Limb (tissue), 2 donors: ENCODE data around the gene FOXI1.

Experiments used
- DNase-seq, 2 donors: peaks; one replicate each; pipeline ENCODE4 v3.0.0-alpha.2; 2016; ENCODE audit errors: extremely low spot score in 2 of 2

FOXI1 gene

GRCh38 chr5:170105642-170106611 lies at the start of gene FOXI1:
Gene FOXI1, plus strand, starts transcription at chr5:170105897. Its CDS starts 61 bp downstream, at chr5:170105958.
- DNase-seq, result peak in 1 of 2 donors; percentile 34

DNA sequence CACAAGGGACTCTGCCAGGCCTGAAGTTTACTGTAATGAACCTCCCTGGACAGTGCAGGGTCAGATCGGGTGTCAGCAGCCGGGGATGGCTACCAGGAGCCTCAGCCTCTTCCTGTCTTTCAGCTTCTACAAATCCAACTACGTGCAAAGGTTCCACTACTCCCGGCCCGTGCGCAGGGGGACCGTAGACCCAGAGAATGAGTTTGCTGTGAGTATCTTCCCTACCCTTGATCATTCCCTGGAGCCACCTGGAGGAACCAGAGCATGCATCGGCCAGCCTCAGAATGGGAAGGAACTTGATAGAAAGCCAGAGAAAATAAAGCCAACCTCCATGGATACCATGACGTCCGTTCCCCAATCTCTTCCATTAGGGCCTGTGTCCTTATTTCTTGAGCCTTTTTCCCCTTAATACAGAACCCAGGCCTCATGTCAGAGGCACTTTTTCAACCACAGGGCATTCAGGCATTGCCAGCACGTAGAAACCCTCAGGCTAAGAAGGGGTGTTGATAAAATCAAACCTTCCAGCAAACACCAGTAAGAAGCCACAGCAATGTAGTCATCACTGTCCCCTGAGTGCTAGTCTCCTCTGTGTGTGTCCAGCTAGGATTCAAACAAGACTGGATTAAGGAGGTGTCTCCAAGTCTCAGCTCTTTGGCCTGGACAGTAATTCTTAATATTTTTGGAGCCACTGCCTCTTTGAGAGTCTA lies 49.0 kb upstream of the FOXI1 start:
- DNase-seq, result peak in 1 of 2 donors; percentile 18

- peak; percentile 6 to 39 for DNase-seq
These were observed 48.4 kb upstream of the FOXI1 start for GRCh38 chr5:170057311-170057710.

DNA sequence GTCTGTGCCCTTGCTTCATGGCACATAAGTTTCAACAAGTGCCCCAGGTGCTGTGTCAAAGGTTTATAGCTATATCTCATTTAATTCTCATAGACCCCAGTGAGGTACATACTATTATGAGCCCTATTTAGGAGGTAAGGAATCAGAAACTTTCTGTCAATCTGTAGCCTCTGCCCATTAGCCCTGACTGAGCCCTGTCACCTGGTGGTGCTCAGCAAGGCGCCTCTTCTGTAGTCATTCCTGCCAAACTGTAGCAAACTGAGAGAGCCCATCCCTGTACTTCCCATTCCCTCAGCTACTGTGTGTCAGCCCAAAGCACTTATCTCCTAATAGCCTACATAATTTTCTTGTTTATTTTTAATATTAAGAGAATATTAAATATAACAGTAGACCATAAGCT lies 46.5 kb upstream of the FOXI1 start:
- DNase-seq, result no peak

DNA sequence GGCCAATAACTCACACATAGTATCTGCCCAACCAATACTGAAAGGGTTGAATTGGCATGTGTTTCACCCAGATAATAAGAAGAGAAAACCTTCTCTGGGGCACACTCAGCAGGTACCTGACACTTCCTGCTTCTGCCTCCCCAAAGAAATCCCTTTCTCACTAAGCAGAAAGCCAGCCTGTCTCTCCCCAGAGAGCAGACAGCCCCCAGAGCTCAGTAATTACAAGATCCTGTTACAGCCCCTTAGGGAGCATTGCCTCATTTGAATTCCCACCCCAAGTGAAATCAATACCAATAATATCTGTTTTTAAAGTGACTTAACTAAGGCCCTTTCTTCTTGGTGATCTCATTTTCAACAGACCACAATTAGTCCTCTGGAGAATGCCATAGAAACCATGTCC lies 38.5 kb upstream of the FOXI1 start:
- peak in 1 of 2 donors; percentile 1 for DNase-seq

GRCh38 chr5:170067574-170068170 lies 38.0 kb upstream of the FOXI1 start:
- DNase-seq, result peak in 1 of 2 donors; percentile 10

- DNase-seq, result peak in 1 of 2 donors; percentile 3
These were observed 36.2 kb upstream of the FOXI1 start for GRCh38 chr5:170069512-170069911.

GRCh38 chr5:170070556-170071412 lies 34.9 kb upstream of the FOXI1 start:
- DNase-seq, result peak; percentile 59 to 82

DNA sequence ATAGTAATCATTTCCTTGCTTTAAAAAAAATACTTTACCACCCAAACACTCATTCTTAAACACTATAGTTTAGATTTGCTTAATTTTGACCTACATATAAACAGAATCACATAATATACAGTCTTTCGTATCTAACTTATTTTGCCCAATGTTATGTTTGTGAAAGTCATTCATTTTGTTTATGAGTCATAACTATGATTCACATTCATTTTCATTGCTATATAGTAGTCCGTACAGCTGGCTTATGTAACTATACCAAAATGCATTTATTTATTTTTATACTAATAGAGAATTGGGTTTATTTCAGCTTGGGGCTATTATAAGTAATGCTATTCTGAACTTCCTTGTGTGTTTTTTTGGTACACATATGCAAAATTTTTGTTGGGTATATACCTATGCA lies 33.9 kb upstream of the FOXI1 start:
- no peak for DNase-seq

DNA sequence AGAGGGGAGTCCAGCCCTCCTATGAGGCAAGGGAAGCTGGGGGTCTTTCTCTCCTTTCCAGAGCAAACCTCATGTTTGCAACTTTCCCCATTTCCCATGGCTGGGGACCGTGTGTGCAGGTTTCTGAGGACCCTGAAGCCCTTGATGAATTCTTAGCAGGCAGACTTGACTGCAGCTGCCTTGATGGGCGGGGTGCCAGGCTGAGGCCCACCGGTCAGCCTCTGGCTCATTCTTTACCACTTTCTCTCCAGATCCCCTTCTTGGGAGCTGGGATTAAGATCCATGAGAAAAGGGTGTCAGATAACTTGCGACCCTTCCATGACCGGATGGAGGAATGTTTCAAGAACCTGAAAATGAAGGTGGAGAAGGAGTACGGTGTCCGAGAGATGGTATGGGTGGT lies 30.0 kb upstream of the FOXI1 start:
- peak; percentile 19 to 57 for DNase-seq

- DNase-seq, result no peak
These were observed 29.5 kb upstream of the FOXI1 start for GRCh38 chr5:170076211-170076610.

- no peak for DNase-seq
These were observed 29.0 kb upstream of the FOXI1 start for GRCh38 chr5:170076739-170077138.

GRCh38 chr5:170077526-170077925 lies 28.2 kb upstream of the FOXI1 start:
- DNase-seq, result peak in 1 of 2 donors; percentile 6

- DNase-seq, result no peak
These were observed 27.2 kb upstream of the FOXI1 start for GRCh38 chr5:170078458-170078857.

DNA sequence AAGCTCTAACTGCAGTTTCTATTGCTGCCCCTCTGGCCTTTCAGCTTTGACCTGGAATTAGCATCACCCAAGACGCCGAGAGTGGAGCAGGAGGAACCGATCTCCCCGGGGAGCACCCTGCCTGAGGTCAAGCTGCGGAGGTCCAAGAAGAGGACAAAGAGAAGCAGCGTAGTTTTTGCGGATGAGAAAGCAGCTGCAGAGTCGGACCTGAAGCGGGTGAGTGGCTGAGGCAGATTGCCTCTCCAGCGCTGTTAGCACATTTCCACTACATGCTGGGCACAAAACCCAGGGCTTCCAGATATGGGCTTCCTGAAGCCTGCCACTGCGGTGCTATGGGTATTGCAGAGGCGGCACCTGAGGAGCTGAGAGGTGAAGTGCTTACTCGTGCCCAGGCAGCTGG lies 26.8 kb upstream of the FOXI1 start:
- DNase-seq, result peak in 1 of 2 donors; percentile 23

- peak in 1 of 2 donors; percentile 14 for DNase-seq
These were observed 25.5 kb upstream of the FOXI1 start for GRCh38 chr5:170080217-170080616.

- DNase-seq, result peak in 1 of 2 donors; percentile 16
These were observed 24.8 kb upstream of the FOXI1 start for GRCh38 chr5:170080786-170081445.

DNA sequence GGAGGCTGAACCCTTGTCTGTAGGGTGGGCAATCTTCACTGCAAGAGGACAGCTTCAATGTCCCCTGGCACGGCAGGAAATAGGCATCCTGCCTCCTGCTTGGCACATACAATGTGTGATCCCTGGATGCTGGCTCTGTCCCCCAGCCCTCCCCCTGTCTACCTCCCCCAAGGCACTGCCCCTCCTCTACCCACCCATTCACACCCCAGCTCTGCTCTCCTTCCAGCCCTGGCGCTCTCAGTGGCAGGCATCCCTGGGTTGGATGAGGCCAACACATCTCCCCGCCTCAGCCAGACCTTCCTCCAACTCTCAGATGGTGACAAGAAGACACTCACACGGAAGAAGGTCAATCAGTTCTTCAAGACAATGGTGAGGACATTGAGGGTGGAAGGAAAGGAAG lies 24.1 kb upstream of the FOXI1 start:
- peak in 1 of 2 donors; percentile 8 for DNase-seq

DNA sequence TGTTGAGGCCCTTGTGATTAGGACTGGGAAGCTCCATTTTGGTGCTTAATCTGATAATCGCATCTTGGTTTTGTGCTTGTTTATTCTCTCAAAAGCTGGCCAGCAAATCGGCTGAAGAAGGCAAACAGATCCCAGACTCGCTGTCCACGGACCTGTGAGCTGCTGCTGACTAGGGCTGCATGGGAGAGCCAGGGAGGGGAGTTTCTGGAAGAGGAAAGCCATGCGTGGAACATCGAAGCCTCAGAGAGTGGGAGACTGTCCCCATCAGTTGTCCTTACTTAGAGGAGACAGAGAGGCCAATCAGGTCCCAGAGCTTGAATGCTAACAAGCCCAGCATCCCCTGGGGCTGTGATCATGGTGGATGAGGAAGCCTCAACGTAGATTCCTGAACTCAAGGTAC lies 23.0 kb upstream of the FOXI1 start:
- DNase-seq, result peak in 1 of 2 donors; percentile 4

- DNase-seq, result no peak
These were observed 18.4 kb upstream of the FOXI1 start for GRCh38 chr5:170087168-170087817.
